Peyer's patch (tissue), 4 donors: Measurements from ENCODE around the gene KRT39.

Experiments
- CTCF ChIP-seq, 6 experiments: fragments of 450-650 bp in 4 of 6; fragments of 200-600 bp in 2 of 6; sonication (generic) in 1 of 6; IDR thresholded peaks; one replicate each; pipeline ENCODE4 v1.5.1; 2017 to 2019; ENCODE audit warnings: antibody characterized with exemption in 6 of 6, mild to moderate bottlenecking in 3 of 6, moderate library complexity in 1 of 6
- POLR2A ChIP-seq, 2 donors: fragments of 450-650 bp; IDR thresholded peaks; one replicate each; pipeline ENCODE4 v1.5.1; 2017; ENCODE audit warnings: antibody characterized with exemption in 2 of 2, mild to moderate bottlenecking in 2 of 2, moderate library complexity in 2 of 2

- TF ChIP-seq POLR2A (IDR thresholded peaks at IDR 0.05) (no peak), CTCF (IDR thresholded peaks at IDR 0.05) (no peak)
Observed at GRCh38 chr17:40945414-40945813, 21.3 kb downstream of the KRT39 start.
